ENCODE results near the gene TIMM23. TPM values are rescaled to one million over a fixed set of nuclear protein-coding genes. Genes with fewer than 3 reads are reported as not detected.

TIMM23 gene
- total and polyA plus RNA-seq, 10 of the 15 experiments (the other 5 are each of a cell fraction or from before 2014, with no cell fraction given) = 90.0 to 228 (median 120) TPM

GRCh38 chr10:46022978-46023702 lies 50.9 kb downstream of the TIMM23 start (continued):
- no peak for TF ChIP-seq BCLAF1 (IDR thresholded peaks at IDR 0.05)
- TF ChIP-seq SIX5 (IDR thresholded peaks at IDR 0.05; ENCODE audit: low read depth, low read length, severe bottlenecking) = no peak
- no peak for TF ChIP-seq WRNIP1 (IDR thresholded peaks at IDR 0.05; ENCODE audit: borderline replicate concordance, low read depth, low read length)
- TF ChIP-seq CEBPB (IDR thresholded peaks at IDR 0.05; ENCODE audit: borderline replicate concordance in 1 of 2, low read depth in 2 of 2, low read length in 2 of 2) = no peak
- TF ChIP-seq RFX5 (IDR thresholded peaks at IDR 0.05; ENCODE audit: low read depth, low read length) = no peak
- no peak for TF ChIP-seq POU2F2 (IDR thresholded peaks at IDR 0.05; ENCODE audit: borderline replicate concordance, low read depth, low read length)
- TF ChIP-seq PBX3 (IDR thresholded peaks at IDR 0.05; ENCODE audit: insufficient replicate concordance, low read depth, low read length) = no peak
- peak; percentile 57; the same call in 1 of the 2 replicates for TF ChIP-seq ATF2 (IDR thresholded peaks at IDR 0.05; ENCODE audit: low read length)
- no peak for TF ChIP-seq FOXM1 (IDR thresholded peaks at IDR 0.05; ENCODE audit: low read depth, low read length)
- TF ChIP-seq ZNF274 (IDR thresholded peaks at IDR 0.05; ENCODE audit: insufficient read depth, insufficient read length) = no peak
- no peak for TF ChIP-seq ZZZ3 (IDR thresholded peaks at IDR 0.05; ENCODE audit: control insufficient read depth, insufficient read length, low read depth)
- no peak for TF ChIP-seq TBL1XR1 (IDR thresholded peaks at IDR 0.05; ENCODE audit: low read depth, low read length)
- 0 out of 2 replicates have a peak, but pooled peaks have one; percentile 53 for TF ChIP-seq NFIC (IDR thresholded peaks at IDR 0.05; ENCODE audit: low read depth, low read length)
- no peak for TF ChIP-seq ATF7 (IDR thresholded peaks at IDR 0.05; ENCODE audit: low read depth)
- 0 out of 2 replicates have a peak, but pooled peaks have one; percentile 14 for TF ChIP-seq JUNB (IDR thresholded peaks at IDR 0.05)
- TF ChIP-seq NR2C1 (IDR thresholded peaks at IDR 0.05) = peak; percentile 70
- TF ChIP-seq IKZF2 (IDR thresholded peaks at IDR 0.05) = peak in 1 of 2 experiments; percentile 52; a peak in 2 of 4 replicates
- TF ChIP-seq RELB (IDR thresholded peaks at IDR 0.05; ENCODE audit: low read depth) = no peak
- no peak for TF ChIP-seq E2F4 (IDR thresholded peaks at IDR 0.05; ENCODE audit: low read depth, low read length)
- no peak for TF ChIP-seq RELA (IDR thresholded peaks at IDR 0.05; ENCODE audit: borderline replicate concordance, partially characterized antibody)
